ENCODE results near the gene MAPRE2.
A peak's percentile ranks its signal among the peaks of the same experiment; 100 is the strongest.

The MAPRE2 gene

GRCh38 chr18:35040988-35041814, at the start of gene MAPRE2:
Gene MAPRE2, plus strand, starts transcription at chr18:35041413. Its CDS starts 127 bp downstream, at chr18:35041540.
- peak; percentile 97 for DNase-seq (ENCODE audit: low spot score)

- no peak for DNase-seq (ENCODE audit: low spot score)
Observed at GRCh38 chr18:34991561-34991960, 49.7 kb upstream of the MAPRE2 start.

- no peak for DNase-seq (ENCODE audit: low spot score)
Observed at GRCh38 chr18:34993289-34993688, 47.9 kb upstream of the MAPRE2 start.

GRCh38 chr18:34995746-34996145, 45.5 kb upstream of the MAPRE2 start:
- DNase-seq (ENCODE audit: low spot score) = no peak

GRCh38 chr18:34998661-34999060, 42.6 kb upstream of the MAPRE2 start:
- DNase-seq (ENCODE audit: low spot score) = no peak

GRCh38 chr18:34999756-35000289, 41.4 kb upstream of the MAPRE2 start:
- peak; percentile 64 for DNase-seq (ENCODE audit: low spot score)

GRCh38 chr18:35000457-35000856, 40.8 kb upstream of the MAPRE2 start:
- DNase-seq (ENCODE audit: low spot score) = peak; percentile 83

GRCh38 chr18:35002120-35002519, 39.1 kb upstream of the MAPRE2 start:
- no peak for DNase-seq (ENCODE audit: low spot score)

GRCh38 chr18:35005963-35006577, 35.1 kb upstream of the MAPRE2 start:
- DNase-seq (ENCODE audit: low spot score) = peak; percentile 86

- no peak for DNase-seq (ENCODE audit: low spot score)
Observed at GRCh38 chr18:35010156-35010555, 31.1 kb upstream of the MAPRE2 start.

- no peak for DNase-seq (ENCODE audit: low spot score)
Observed at GRCh38 chr18:35010993-35011392, 30.2 kb upstream of the MAPRE2 start.

- DNase-seq (ENCODE audit: low spot score) = no peak
Observed at GRCh38 chr18:35019933-35020332, 21.3 kb upstream of the MAPRE2 start.

- DNase-seq (ENCODE audit: low spot score) = no peak
Observed at GRCh38 chr18:35022426-35023001, 18.7 kb upstream of the MAPRE2 start.

GRCh38 chr18:35024196-35024595, 17.0 kb upstream of the MAPRE2 start:
- no peak for DNase-seq (ENCODE audit: low spot score)

- no peak for DNase-seq (ENCODE audit: low spot score)
Observed at GRCh38 chr18:35024965-35025364, 16.2 kb upstream of the MAPRE2 start.

GRCh38 chr18:35026407-35027061, 14.7 kb upstream of the MAPRE2 start:
- DNase-seq (ENCODE audit: low spot score) = no peak

- DNase-seq (ENCODE audit: low spot score) = no peak
Observed at GRCh38 chr18:35027206-35027605, 14.0 kb upstream of the MAPRE2 start.

- DNase-seq (ENCODE audit: low spot score) = no peak
Observed at GRCh38 chr18:35028536-35028935, 12.7 kb upstream of the MAPRE2 start.

- DNase-seq (ENCODE audit: low spot score) = no peak
Observed at GRCh38 chr18:35029103-35029502, 12.1 kb upstream of the MAPRE2 start.

GRCh38 chr18:35029770-35030169, 11.4 kb upstream of the MAPRE2 start:
- no peak for DNase-seq (ENCODE audit: low spot score)

- no peak for DNase-seq (ENCODE audit: low spot score)
Observed at GRCh38 chr18:35030277-35030989, 10.8 kb upstream of the MAPRE2 start.

GRCh38 chr18:35032113-35032512, 9.1 kb upstream of the MAPRE2 start:
- no peak for DNase-seq (ENCODE audit: low spot score)

Measured in globus pallidus (tissue), 1 donor.